Large intestine (tissue), 12 donors: ENCODE results near the gene EGR1. TPM values are rescaled to one million over a fixed set of nuclear protein-coding genes. Genes with fewer than 3 reads are reported as not detected.

ENCODE experiments used
- DNase-seq, 2 donors: peaks; one replicate each; pipeline versions ENCODE4 v3.0.0 to v3.0.0-alpha.2; 2013
- H3K27ac ChIP-seq: one replicate; pipeline ENCODE4 v1.5.1; 2013; ENCODE audit warnings: low read length
- H3K27me3 ChIP-seq: 2 replicates; pipeline ENCODE4 v1.6.1; 2013; ENCODE audit warnings: low read length; ENCODE audit not compliant: control insufficient read depth, insufficient read depth
- H3K36me3 ChIP-seq: 2 replicates; pipeline ENCODE4 v1.6.1; 2013; ENCODE audit warnings: low read length; ENCODE audit not compliant: control insufficient read depth, insufficient read depth
- H3K4me1 ChIP-seq: one replicate; pipeline ENCODE4 v1.6.1; 2013; ENCODE audit warnings: low read length; ENCODE audit not compliant: control insufficient read depth, insufficient read depth
- H3K4me3 ChIP-seq: one replicate; pipeline ENCODE4 v1.5.1; 2013; ENCODE audit warnings: low read length
- H3K9me3 ChIP-seq: one replicate; pipeline ENCODE4 v1.6.1; 2013; ENCODE audit warnings: mild to moderate bottlenecking, low read depth, low read length, moderate library complexity; ENCODE audit not compliant: control insufficient read depth
- WGBS: methylation state at CpG from one replicate; pipeline ENCODE4 v1.1.5; 2013; ENCODE audit warnings: low lambda C conversion rate; ENCODE audit not compliant: insufficient coverage; 5-methylcytosine and 5-hydroxymethylcytosine counted together
- long read RNA-seq, 11 donors: transcript quantifications; one replicate each; lab custom pipeline, GENCODE V29; 2026
- polyA plus RNA-seq: library from polyadenylated mRNA; unstranded; fragments of 120-200 nt; gene quantifications from one replicate; pipeline ENCODE4 v1.2.1, GENCODE V29; 2013

The EGR1 gene
- 371 TPM for polyA plus RNA-seq
- long read RNA-seq, donor 1, transcript EGR1-201 (2 exons, 3,138 nt): major isoform, 47 of 228 reads
- long read RNA-seq, donor 1, partial matches to known transcripts: 181 of 228 reads
- long read RNA-seq, donor 1, other reads (novel, unspliced or antisense): 0 of 228 reads
- long read RNA-seq, donor 2, transcript EGR1-201 (2 exons, 3,138 nt): major isoform, 20 of 20 reads
- long read RNA-seq, donor 2, partial matches to known transcripts: 0 of 20 reads
- long read RNA-seq, donor 2, other reads (novel, unspliced or antisense): 0 of 20 reads
- long read RNA-seq, donor 3, transcript EGR1-201 (2 exons, 3,138 nt): major isoform, 82 of 82 reads
- long read RNA-seq, donor 3, partial matches to known transcripts: 0 of 82 reads
- long read RNA-seq, donor 3, other reads (novel, unspliced or antisense): 0 of 82 reads
- long read RNA-seq, donor 4, transcript EGR1-201 (2 exons, 3,138 nt): major isoform, 22 of 27 reads
- long read RNA-seq, donor 4, partial matches to known transcripts: 5 of 27 reads
- long read RNA-seq, donor 4, other reads (novel, unspliced or antisense): 0 of 27 reads
- long read RNA-seq, donor 5, transcript EGR1-201 (2 exons, 3,138 nt): major isoform, 90 of 90 reads
- long read RNA-seq, donor 5, partial matches to known transcripts: 0 of 90 reads
- long read RNA-seq, donor 5, other reads (novel, unspliced or antisense): 0 of 90 reads
- long read RNA-seq, donor 6, transcript EGR1-201 (2 exons, 3,138 nt): major isoform, 59 of 78 reads
- long read RNA-seq, donor 6, partial matches to known transcripts: 19 of 78 reads
- long read RNA-seq, donor 6, other reads (novel, unspliced or antisense): 0 of 78 reads
- long read RNA-seq, donor 7, transcript EGR1-201 (2 exons, 3,138 nt): major isoform, 265 of 271 reads
- long read RNA-seq, donor 7, partial matches to known transcripts: 0 of 271 reads
- long read RNA-seq, donor 7, other reads (novel, unspliced or antisense): 6 of 271 reads
- long read RNA-seq, donor 8, transcript EGR1-201 (2 exons, 3,138 nt): major isoform, 52 of 52 reads
- long read RNA-seq, donor 8, partial matches to known transcripts: 0 of 52 reads
- long read RNA-seq, donor 8, other reads (novel, unspliced or antisense): 0 of 52 reads
- long read RNA-seq, donor 9, transcript EGR1-201 (2 exons, 3,138 nt): major isoform, 7 of 7 reads
- long read RNA-seq, donor 9, partial matches to known transcripts: 0 of 7 reads
- long read RNA-seq, donor 9, other reads (novel, unspliced or antisense): 0 of 7 reads
- long read RNA-seq, donor 10, transcript EGR1-201 (2 exons, 3,138 nt): major isoform, 94 of 94 reads
- long read RNA-seq, donor 10, partial matches to known transcripts: 0 of 94 reads
- long read RNA-seq, donor 10, other reads (novel, unspliced or antisense): 0 of 94 reads
- long read RNA-seq, donor 11, transcript EGR1-201 (2 exons, 3,138 nt): major isoform, 34 of 34 reads
- long read RNA-seq, donor 11, partial matches to known transcripts: 0 of 34 reads
- long read RNA-seq, donor 11, other reads (novel, unspliced or antisense): 0 of 34 reads

DNA sequence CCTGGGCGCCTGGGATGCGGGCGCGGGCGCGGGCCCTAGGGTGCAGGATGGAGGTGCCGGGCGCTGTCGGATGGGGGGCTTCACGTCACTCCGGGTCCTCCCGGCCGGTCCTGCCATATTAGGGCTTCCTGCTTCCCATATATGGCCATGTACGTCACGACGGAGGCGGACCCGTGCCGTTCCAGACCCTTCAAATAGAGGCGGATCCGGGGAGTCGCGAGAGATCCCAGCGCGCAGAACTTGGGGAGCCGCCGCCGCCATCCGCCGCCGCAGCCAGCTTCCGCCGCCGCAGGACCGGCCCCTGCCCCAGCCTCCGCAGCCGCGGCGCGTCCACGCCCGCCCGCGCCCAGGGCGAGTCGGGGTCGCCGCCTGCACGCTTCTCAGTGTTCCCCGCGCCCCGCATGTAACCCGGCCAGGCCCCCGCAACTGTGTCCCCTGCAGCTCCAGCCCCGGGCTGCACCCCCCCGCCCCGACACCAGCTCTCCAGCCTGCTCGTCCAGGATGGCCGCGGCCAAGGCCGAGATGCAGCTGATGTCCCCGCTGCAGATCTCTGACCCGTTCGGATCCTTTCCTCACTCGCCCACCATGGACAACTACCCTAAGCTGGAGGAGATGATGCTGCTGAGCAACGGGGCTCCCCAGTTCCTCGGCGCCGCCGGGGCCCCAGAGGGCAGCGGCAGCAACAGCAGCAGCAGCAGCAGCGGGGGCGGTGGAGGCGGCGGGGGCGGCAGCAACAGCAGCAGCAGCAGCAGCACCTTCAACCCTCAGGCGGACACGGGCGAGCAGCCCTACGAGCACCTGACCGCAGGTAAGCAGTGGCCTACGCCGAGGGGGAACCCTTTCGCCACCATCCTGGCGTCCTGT is at the start of gene EGR1:
EGR1 (plus strand) TSS at position 219 of the 864 bp plus-strand sequence; CDS start at position 502, 283 bp downstream.
- Histone ChIP-seq H3K36me3 (peaks cover 11% of the 10 kb centered on the region), H3K27me3 (peaks cover 3% of the 10 kb centered on the region), H3K4me1 (peaks cover 19% of the 10 kb centered on the region), H3K4me3 (peak within 1 kb of the TSS; percentile 60), H3K27ac (peak within 1 kb of the TSS; percentile 94), H3K9me3 (no peaks in the 10 kb centered on the region)
- WGBS: no CpG with 5 or more reads among the region's 85 CpGs
- peak; percentile 94 to 98 for DNase-seq

- WGBS: 67% methylated on average over 1 of the region's 2 CpGs
- DNase-seq: no peak
- H3K36me3 ChIP-seq: peaks cover 80% of the 10 kb centered on the region
Measured at GRCh38 chr5:138418444-138418843, 46.8 kb upstream of the EGR1 start.

DNA sequence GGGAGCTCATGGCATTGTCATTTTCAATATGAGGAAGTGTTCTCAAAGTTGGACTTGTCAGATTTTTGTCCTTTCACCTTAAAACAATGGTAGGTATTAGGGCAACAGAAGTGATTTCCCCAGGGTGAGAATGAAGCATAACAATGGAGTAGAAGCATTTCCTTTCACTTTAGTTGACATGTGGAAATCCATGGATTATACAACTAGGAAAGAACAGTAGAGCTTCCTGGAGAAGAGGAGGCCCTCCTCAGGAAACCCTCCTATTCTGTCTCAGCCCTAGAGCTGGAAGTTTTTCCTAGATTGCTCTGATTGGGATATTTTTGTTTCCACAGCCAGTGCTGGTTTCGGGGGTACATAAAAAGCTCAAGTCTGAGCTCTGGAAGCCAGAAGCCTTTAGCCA is 40.2 kb upstream of the EGR1 start:
- Histone ChIP-seq H3K9me3 (no peaks in the 10 kb centered on the region), H3K36me3 (peaks cover 85% of the 10 kb centered on the region), H3K4me1 (no peaks in the 10 kb centered on the region), H3K4me3 (no peak overlapping the region), H3K27ac (no peak overlapping the region), H3K27me3 (no peaks in the 10 kb centered on the region)
- no peak for DNase-seq
- no CpG with 5 or more reads among the region's 1 CpG for WGBS

More at GRCh38 chr5:138418444-138418843, 46.8 kb upstream of the EGR1 start:
- no peaks in the 10 kb centered on the region for H3K27me3 ChIP-seq
- H3K27ac ChIP-seq: no peak overlapping the region
- H3K4me1 ChIP-seq: no peaks in the 10 kb centered on the region
- no peak overlapping the region for H3K4me3 ChIP-seq
- no peaks in the 10 kb centered on the region for H3K9me3 ChIP-seq

DNA sequence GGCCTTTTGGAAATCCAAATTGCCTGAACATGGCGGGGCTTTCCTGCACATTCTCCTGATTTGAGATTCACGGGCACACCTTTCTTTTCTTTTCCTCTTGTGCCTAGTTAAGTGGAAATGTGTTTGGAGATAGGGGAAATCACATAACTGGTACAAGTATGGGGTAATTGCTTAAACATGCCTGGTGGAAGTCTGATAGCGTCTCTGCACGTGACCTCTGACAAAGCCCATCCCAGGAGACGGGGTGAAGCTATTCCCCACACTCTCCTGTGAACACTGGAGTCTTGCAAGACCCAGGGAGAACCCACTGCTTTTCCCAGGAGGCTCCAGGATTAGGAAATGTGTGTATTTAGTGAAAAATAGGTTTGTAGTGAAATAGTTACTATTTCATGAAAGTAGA is 29.3 kb upstream of the EGR1 start:
- no peak for DNase-seq
- Histone ChIP-seq H3K36me3 (peaks cover 53% of the 10 kb centered on the region), H3K27ac (no peak overlapping the region), H3K4me3 (no peak overlapping the region), H3K27me3 (no peaks in the 10 kb centered on the region), H3K9me3 (no peaks in the 10 kb centered on the region), H3K4me1 (peaks cover 17% of the 10 kb centered on the region)
- WGBS: no CpG with 5 or more reads among the region's 5 CpGs

- WGBS: no CpG with 5 or more reads among the region's 11 CpGs
- H3K4me3 ChIP-seq: peak overlapping the region; percentile 37
Measured at GRCh38 chr5:138438003-138438723, 27.1 kb upstream of the EGR1 start.

GRCh38 chr5:138438724-138439476 is 26.4 kb upstream of the EGR1 start, which contains the start of gene REEP2:
REEP2 (plus strand) TSS chr5:138439057; CDS start chr5:138439209, 152 bp downstream.
- Histone ChIP-seq H3K4me1 (peaks cover 20% of the 10 kb centered on the region), H3K9me3 (no peaks in the 10 kb centered on the region), H3K27ac (peak within 1 kb of the TSS; percentile 24), H3K4me3 (peak within 1 kb of the TSS; percentile 37), H3K36me3 (peaks cover 29% of the 10 kb centered on the region), H3K27me3 (no peaks in the 10 kb centered on the region)
- WGBS: no CpG with 5 or more reads among the region's 65 CpGs
- peak in 1 of 2 donors; percentile 71 for DNase-seq

More at GRCh38 chr5:138438003-138438723, 27.1 kb upstream of the EGR1 start:
- peaks cover 36% of the 10 kb centered on the region for H3K36me3 ChIP-seq
- no peak overlapping the region for H3K27ac ChIP-seq
- H3K4me1 ChIP-seq: peaks cover 17% of the 10 kb centered on the region
- no peaks in the 10 kb centered on the region for H3K27me3 ChIP-seq
- no peak for DNase-seq
- no peaks in the 10 kb centered on the region for H3K9me3 ChIP-seq

DNA sequence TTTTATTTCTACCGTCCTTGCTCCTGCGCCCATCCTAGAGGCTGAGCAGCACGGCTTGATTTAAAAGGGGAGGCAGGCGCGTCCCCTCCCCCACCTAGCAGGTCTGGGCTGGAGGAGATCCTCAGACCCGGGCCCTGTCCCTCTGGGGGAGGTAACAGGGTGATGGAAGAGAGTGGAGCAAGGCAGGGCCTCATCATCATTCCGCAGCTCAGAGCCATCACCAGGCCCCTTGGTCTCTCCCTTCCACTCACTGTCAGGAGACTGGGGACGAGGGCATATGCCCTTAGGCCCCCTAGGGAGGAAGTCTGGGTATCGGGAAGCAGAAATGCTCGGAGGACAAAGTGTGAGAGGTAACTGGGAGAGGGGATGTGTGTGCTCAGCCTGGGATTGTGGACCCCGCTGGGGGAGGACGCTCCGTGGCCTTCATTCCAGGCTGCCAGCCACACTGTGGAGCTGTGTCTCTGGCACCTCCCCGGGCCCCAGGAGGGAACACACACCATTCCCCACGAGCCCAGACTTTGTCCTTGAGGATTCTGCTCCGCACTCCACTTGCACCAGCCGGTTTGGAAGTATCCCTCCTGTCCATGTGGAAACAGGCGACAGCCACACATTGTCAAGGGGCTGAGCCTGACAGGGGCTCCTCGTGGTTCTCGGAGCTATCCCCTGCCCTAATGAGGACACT is 25.7 kb upstream of the EGR1 start:
- peaks cover 24% of the 10 kb centered on the region for H3K36me3 ChIP-seq
- peaks cover 27% of the 10 kb centered on the region for H3K4me1 ChIP-seq
- H3K27me3 ChIP-seq: no peaks in the 10 kb centered on the region
- WGBS: no CpG with 5 or more reads among the region's 20 CpGs
- H3K27ac ChIP-seq: peak overlapping the region; percentile 24
- peak overlapping the region; percentile 36 for H3K4me3 ChIP-seq
- H3K9me3 ChIP-seq: no peaks in the 10 kb centered on the region
- peak in 1 of 2 donors; percentile 73 for DNase-seq
